C1 segment of cervical spinal cord (tissue), 14 donors: ENCODE data around the gene CACNA1I.

Source experiments
- DNase-seq, 14 donors: peaks; one replicate each; lab custom pipeline; 2025; lab: John Stamatoyannopoulos, UW

CACNA1I gene

DNA sequence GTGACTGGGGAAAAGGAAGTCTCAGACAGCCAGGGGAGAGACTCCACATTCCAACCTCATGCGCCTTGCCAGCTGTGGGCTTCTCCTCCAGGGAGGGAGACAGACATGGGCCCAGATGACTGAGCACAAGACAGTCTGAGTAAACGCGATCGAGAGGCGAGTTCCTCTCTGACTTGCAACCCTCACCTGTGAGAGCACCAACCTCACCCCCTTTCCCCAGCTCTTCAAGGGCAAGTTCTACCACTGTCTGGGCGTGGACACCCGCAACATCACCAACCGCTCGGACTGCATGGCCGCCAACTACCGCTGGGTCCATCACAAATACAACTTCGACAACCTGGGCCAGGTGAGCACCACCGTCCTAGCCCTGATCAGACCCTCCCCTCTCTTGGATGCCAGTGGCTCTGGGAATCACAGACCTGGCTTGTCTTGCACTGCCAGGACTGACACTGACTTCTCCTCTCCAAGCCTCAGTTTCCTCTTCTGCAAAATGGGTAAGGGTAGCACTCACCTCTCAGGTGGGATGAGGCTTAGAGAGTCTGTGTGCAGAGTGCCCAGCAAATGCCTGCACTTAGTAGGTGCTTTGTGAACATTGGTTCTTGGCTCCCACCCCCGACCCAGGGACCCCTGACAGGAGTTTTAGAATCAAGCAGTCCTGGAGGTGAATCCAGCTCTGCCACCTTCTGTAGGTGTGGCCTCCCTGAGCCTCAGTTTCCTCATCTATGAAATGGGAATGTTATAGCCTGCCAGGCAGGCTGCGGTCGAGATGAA lies 95.3 kb downstream of the CACNA1I start:
- no peak for DNase-seq

DNA sequence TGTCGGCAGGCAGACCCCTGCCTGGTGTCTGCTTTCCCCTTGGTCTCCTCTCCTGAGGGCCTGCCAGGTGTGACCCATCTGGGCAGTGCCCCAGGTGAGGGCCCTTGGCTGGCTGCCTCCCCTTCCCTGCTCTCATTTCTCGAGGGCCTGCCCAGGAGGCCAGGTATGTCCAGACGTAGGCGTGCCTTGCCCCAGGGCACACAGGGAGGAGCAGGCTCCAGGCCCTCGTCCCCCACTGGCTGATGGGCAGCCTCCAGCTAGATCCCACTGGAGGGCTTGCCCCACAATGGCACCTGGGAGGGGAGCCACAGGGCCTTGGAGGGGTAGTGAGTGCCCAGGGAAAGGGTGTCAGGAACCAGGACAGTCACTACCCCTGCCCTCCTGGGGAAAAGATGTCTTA lies 95.9 kb downstream of the CACNA1I start:
- DNase-seq = no peak

DNA sequence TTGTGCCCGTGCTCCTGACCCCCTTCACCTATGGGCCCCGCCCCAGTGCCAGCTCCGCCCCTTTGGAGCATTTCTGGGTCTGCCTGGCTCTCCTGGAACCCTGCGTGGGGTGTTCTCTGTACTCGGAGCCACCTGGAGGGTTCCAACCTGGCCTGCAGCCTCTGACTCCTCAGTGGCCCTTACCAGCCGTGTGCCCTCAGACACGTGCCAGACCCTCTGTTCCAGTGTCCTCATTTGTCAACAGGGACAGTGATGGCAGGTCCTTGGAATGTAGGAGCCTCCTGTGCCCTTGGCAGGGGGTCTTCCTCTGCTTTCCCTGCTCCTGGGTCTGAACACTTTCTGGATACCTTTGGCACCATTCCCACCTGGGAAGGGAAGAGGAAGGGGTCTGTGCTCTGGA lies 96.4 kb downstream of the CACNA1I start:
- no peak for DNase-seq

DNA sequence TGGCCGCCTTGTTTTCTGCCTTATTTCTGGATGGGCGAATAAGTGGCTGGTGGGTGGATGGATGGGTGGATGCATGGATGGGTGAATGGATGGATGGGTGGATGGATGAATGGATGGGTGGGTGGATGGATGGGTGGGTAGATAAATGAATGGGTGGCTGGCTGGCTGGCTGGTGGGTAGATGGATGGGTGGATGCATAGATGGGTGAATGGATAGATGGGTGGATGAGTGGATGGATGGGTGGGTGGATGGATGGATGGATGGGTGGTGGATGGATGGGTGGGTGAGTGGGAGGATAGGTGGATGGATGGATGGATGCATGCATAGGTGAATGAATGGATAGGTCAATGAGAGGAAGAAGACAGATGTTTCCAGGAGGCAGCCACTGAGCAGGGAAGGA lies 98.9 kb downstream of the CACNA1I start:
- DNase-seq = no peak

DNA sequence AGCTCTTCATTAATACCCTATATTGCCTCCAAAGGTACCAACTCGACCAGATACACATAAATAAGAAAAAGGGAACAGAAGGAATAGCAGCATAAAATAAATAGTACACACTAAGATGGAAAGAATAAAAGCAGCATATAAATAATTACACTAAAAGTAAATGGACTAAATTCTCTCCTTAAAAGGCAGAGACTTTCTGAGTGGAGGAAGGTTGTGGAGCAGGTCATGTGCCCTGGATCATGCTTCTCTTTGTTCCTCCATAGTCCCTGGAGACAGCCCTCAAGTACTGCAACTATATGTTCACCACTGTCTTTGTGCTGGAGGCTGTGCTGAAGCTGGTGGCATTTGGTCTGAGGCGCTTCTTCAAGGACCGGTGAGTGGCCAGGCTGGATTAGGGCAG lies 101.4 kb downstream of the CACNA1I start:
- no peak for DNase-seq

DNA sequence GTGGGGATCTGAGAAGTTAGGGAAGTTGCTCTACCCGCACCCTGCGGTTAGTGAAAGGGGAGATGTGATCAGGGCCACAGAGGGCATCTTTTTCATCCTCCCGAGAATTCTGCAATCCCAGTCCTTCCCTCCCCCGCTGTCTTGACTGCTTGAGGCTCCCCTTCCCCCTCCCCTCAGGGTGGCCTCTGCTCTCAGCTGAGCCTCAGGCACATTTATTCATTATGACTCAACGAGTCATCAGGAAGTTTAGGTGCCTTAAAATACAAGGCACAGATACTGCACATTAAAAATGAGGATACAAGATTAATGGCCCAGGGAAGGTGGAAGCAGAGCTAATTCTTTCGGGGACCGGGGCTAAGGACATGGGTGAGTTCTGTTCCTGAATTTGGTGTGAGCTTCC lies 104.0 kb downstream of the CACNA1I start:
- no peak for DNase-seq

DNA sequence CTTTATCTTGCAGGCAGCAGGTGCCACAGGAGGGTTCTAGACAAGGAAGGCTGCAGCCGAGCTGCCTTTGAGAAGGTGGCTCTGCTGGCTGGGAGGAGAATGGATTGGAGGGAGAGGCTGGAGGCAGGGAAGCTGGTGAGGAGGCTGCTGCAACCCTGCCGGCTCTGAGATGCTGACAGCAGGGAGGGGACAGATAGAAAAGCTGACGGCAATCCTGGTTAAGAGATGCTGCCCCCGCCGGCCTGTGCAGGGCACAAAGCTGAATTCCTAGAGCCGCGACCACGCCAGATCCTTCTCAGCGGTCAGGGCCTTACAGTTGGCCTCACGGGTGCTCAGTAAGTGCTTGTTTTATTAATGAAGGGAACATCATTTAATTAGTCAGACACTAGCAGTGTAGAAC lies 105.4 kb downstream of the CACNA1I start:
- DNase-seq = no peak

DNA sequence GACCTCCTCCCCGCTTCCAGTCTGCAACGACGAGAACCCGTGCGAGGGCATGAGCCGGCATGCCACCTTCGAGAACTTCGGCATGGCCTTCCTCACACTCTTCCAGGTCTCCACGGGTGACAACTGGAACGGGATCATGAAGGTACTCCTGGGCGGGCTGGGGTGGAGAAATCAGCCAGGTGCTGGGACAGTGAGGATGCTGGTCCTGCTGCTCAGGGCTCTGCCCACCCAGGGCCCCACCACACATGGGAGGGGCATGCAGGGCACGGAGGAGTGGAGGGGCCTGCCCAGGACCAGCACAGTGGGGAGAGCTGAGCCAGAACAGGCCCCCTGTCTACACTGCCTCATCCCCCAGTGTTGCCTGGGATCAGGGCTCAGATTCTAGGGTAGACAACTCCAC lies 107.4 kb downstream of the CACNA1I start:
- DNase-seq = no peak

DNA sequence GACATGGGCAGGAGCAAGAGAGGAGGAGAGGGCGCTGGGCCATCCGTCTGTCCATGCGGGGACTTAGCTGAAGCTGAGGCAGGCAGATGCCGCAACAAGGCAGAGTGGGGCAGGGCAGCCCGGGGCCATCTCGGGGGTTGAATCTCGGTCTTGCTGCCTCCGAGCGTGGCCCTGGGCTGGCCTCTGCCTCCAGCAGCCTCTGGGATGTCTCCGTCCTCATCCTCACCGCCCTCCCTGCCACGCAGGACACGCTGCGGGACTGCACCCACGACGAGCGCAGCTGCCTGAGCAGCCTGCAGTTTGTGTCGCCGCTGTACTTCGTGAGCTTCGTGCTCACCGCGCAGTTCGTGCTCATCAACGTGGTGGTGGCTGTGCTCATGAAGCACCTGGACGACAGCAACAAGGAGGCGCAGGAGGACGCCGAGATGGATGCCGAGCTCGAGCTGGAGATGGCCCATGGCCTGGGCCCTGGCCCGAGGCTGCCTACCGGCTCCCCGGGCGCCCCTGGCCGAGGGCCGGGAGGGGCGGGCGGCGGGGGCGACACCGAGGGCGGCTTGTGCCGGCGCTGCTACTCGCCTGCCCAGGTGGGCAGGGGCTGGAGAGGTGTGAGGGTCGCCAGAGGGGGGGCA lies 108.4 kb downstream of the CACNA1I start:
- no peak for DNase-seq

DNA sequence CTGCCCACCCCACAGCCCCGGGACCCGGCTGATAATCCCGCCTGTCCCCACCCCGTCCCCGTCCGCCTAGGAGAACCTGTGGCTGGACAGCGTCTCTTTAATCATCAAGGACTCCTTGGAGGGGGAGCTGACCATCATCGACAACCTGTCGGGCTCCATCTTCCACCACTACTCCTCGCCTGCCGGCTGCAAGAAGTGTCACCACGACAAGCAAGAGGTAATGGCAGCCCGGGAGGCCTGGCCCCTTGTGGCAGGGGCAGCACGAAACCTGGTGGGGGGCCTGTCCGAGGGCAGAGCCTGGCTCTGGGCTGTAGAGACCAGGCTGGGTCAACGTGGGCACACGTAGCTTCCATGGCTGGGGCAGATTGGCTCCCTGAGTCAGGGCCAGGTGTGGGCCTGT lies 109.1 kb downstream of the CACNA1I start:
- DNase-seq = no peak

DNA sequence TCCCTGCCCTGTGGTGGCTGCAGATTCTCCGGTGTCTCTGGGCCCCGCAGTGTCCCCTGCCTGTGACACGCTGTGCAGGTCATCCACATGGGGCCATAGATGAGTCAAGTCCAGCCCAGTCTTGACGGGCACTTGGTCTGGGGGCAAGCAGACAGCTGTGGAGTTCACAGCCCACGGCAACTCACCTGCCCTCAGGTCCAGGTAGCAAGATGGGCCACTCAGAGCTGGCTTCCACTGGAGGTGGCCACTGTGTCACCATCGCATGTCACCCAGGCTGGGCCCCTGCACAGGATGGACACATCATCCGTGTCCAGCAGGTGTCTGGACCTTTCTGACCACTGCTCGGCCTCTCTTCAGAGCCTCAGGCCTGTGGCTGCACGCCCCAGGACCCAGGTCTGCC lies 109.9 kb downstream of the CACNA1I start:
- DNase-seq = no peak

DNA sequence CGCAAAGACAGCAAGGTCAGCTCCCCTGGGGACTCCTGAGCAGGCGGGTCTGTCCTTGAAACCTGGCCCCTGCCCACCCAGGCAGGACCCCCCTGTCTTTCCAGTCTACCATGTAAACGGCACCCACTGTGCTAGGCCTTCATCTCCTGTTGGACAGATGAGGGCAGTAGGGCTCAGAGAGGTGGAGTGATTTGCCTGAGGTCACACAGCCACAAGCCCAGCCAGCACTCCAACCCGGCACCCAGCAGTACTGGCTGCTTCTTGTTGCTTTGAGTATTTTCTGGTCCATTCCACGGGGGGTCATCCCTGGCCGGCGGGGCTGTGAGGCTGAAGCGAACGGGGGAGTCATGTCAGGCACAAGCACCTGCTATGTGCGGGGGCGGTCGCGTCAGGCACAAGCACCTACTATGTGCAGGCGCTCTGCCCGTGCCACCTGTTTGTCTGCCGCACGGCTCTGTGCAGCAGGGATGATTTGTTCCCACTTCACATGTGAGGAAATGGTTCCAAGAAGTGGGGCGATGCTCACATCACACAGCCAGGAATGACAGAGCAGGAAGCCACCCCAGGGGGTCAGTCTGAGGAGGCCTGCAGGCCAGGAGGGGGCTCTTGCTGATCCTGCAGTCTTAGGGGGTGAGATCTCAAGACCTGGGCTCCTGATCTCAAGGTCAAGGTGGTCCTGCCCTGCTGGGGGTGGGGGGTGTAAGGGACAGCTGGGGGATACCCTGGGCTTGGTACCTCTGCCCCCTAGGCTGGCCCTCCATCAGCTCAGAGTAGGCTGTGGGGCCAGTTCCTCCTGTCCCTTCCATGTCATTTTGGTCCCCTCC lies 110.7 kb downstream of the CACNA1I start:
- no peak for DNase-seq

DNA sequence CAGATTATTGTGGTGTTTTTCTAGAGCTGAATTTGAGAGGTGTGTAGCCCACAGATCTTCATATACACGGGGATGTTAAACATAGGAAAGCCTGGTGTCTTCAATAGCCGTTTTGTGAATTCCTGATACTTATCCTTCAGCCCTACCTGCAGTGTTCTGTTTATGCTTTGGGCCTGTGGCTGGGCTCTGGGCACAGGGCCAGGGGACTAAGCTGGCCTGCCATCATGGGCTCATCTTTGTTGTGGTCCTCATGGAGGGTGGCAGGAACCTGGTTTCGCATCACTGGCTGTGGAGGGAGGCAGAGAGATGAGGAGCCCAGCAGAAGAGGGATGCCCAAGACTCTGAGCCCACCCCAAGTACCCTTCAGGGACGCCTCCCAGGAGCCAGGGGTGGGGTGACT lies 112.4 kb downstream of the CACNA1I start:
- no peak for DNase-seq

DNA sequence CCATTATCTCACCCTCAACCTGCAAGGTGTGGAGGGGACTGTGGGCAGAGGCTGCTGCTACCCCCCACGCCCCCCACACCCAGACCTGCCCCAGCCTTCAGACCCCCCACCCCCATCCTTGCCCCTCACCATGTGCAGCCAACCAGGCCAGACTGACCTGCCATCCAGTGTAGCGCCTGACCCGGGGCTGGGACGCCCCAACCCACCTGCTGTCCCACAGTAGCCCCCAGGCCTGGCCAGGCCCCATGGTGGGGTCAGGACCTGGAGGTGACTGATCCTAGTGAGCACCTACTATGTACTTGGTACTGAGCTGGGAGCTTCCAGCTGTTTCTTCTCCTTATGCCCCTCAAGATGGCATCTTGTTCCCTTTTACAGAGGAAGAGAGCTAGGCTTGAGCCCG lies 113.1 kb downstream of the CACNA1I start:
- no peak for DNase-seq

DNA sequence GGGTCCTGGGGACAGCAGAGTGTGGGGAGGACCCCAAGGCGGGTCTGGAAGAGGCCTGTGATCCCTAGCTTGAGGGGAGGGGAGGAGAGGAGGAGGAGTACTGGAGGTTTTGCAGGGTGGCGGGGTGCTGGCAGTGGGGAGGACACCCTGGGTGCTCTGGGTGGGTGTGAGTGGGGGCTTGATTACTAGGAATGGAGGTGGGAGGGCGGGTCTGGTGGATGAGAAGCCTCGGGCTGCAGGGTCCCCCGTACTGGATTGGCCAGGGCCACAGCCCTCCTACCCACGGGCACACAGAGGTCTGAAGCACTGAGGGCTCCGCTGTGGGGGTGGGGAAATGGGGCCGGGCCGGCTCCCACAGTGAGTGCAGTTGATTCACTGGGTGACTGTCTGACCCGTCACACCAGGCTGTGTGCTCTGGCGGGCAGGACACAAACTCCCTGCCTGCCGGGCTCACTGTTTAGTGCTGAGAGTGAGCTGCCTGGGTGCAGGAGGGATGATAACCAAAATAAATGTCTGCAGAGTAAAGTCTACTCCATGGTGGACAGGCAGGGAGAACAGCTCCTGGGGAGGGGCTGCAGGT lies 114.2 kb downstream of the CACNA1I start:
- DNase-seq = no peak

DNA sequence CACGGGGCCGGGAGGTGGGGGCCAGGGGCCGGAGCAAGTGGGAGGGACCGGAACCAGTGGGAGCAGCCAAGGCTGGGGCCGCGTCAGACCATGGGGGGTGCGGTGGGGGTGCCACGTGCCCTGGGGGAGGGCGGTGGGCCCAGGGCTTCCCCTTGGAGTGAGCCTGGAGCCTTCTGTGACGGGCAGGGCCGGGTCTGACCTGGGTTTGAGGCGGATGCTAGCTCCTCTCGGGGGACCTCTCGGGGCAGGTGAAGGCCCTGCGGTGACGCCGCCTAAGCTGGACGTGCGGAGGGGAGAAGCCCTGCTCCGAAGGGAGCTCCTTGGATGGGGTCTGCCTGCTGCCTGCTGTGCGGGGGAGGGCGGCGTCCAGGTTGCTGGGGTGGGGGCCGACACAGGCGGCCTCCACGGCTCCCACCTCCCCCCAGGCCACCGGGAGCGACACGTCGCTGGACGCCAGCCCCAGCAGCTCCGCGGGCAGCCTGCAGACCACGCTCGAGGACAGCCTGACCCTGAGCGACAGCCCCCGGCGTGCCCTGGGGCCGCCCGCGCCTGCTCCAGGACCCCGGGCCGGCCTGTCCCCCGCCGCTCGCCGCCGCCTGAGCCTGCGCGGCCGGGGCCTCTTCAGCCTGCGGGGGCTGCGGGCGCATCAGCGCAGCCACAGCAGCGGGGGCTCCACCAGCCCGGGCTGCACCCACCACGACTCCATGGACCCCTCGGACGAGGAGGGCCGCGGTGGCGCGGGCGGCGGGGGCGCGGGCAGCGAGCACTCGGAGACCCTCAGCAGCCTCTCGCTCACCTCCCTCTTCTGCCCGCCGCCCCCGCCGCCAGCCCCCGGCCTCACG lies 115.0 kb downstream of the CACNA1I start:
- no peak for DNase-seq

DNA sequence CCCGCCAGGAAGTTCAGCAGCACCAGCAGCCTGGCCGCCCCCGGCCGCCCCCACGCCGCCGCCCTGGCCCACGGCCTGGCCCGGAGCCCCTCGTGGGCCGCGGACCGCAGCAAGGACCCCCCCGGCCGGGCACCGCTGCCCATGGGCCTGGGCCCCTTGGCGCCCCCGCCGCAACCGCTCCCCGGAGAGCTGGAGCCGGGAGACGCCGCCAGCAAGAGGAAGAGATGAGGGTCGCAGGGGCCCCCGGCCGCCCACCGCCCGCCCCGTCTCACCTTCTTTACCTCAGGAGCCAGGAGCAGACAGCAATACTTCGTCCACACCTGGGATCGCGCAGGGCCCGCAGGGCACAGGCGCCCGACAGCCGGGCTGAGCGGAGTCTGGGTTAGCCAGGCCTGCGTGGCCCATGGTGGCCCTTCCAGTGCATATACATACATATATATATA lies 115.6 kb downstream of the CACNA1I start:
- DNase-seq = no peak

DNA sequence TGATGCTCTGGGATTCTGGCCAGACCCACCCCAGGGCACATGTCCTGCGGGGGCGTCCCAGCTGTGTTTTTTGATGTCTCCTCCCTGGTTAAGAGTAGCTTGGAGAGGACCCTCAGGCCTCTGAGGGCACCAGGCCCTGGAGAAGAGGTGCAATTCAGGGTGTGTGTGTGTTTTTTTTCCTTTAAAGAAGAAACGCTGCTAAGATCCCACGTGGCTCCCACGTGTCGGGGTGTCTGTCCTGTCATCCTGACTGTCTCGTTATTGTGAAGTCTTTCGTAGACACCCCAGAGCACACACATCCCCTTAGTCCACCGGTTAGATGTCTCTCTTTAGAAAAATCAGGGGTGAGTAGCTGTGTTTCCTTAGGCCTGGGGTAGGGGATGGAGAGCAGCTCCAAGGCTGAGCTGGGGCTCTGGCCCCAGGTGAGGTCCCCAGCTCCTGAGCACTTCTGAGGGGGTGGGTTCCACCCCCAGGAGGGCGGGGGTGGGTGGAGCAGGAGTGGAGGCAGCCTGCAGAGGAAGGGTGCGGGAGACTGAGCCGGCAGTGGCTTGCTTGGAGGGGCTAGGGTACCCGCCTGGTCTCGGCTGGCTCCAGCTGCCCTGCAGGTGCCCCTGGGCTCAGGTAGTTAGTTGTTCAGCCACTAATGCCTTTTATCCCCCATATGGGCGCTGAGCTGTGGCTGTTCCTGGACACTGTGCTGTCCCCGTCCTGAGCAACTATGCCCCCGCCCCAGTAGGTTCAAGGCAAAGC lies 116.4 kb downstream of the CACNA1I start:
- DNase-seq = no peak

DNA sequence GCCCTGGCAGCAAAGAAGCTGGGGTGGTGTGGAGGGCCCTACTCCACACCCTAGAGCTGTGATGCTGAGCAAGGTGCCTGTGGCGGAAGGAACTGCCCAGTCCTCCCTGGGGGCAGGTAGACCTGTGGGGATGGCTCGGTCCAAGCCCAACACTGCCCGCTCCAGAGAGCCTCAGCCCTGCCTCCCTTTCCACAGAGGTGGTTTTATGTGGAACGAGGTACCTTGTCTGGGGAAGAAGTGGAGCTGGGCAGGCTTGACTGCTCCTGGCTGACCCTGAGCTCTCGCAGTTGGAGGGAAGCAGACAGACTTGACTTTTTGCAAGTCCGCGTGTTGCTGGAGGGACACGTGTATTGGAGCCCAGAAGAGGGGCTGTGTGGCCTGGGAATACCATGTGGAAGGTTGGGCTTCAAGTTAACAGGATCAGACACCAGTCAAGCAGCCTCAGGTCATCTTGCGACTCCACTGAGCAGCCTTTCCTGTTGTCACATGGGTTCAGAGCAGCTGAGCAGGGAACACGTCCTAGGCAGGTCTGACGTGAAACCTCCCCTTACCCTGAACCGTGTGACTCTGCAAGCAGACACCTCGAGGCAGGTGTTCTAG lies 117.7 kb downstream of the CACNA1I start:
- no peak for DNase-seq

DNA sequence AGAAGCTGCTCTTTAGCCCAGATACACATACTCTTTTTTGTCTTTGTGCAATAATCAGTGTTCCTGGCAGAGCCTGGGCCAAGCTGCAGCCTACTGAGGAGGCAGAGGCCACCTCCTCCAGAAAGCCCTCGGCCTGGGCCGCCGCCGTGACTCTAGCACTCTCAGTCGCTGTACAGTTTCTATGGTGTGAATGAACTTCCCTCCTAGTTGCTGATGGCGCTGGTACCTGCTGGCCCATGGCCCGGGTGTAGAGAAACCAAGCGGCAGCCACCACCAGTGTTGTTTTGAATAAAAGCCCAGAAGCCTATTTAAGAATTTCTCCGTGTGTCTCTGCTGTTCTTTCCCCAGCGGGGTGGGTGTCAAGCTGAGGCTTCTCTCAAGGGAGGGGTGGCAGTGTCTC lies 118.9 kb downstream of the CACNA1I start:
- DNase-seq = peak in 1 of 14 donors; percentile 26
